ENCODE measurements around the gene MCF2L.

Gene MCF2L

GRCh38 chr13:112986470-112986869 lies 17.5 kb downstream of the MCF2L start:
- TF ChIP-seq CTCF (conservative IDR thresholded peaks at IDR 0.05; ENCODE audit: low read length), result no peak
- no peak overlapping the region for H3K4me3 ChIP-seq (ENCODE audit: low read length)
- DNase-seq (ENCODE audit: low read depth), result no peak

- DNase-seq (ENCODE audit: low read depth), result no peak
- TF ChIP-seq CTCF (conservative IDR thresholded peaks at IDR 0.05; ENCODE audit: low read length), result no peak
- H3K4me3 ChIP-seq (ENCODE audit: low read length), result no peak overlapping the region
Observed at GRCh38 chr13:112986946-112987681, 18.1 kb downstream of the MCF2L start.

GRCh38 chr13:112987682-112988024 lies 18.6 kb downstream of the MCF2L start:
- TF ChIP-seq CTCF (conservative IDR thresholded peaks at IDR 0.05; ENCODE audit: low read length), result no peak
- no peak for DNase-seq (ENCODE audit: low read depth)
- no peak overlapping the region for H3K4me3 ChIP-seq (ENCODE audit: low read length)

GRCh38 chr13:112990783-112991182 lies 21.8 kb downstream of the MCF2L start:
- no peak for TF ChIP-seq CTCF (conservative IDR thresholded peaks at IDR 0.05; ENCODE audit: low read length)
- H3K4me3 ChIP-seq (ENCODE audit: low read length), result no peak overlapping the region
- no peak for DNase-seq (ENCODE audit: low read depth)

- no peak for DNase-seq (ENCODE audit: low read depth)
- no peak overlapping the region for H3K4me3 ChIP-seq (ENCODE audit: low read length)
- TF ChIP-seq CTCF (conservative IDR thresholded peaks at IDR 0.05; ENCODE audit: low read length), result no peak
Observed at GRCh38 chr13:112991609-112992008, 22.6 kb downstream of the MCF2L start.

- H3K4me3 ChIP-seq (ENCODE audit: low read length), result no peak overlapping the region
- DNase-seq (ENCODE audit: low read depth), result no peak
- TF ChIP-seq CTCF (conservative IDR thresholded peaks at IDR 0.05; ENCODE audit: low read length), result no peak
Observed at GRCh38 chr13:112992931-112993680, 24.1 kb downstream of the MCF2L start.

Measured in AG10803 (cell line).